ENCODE measurements around the gene MACROD2.
"Not testable (repeated sequence)": the region's sequence is repeated elsewhere in the genome, so short reads cannot be mapped to it uniquely, and the experiment has no call there.

The MACROD2 gene

DNA sequence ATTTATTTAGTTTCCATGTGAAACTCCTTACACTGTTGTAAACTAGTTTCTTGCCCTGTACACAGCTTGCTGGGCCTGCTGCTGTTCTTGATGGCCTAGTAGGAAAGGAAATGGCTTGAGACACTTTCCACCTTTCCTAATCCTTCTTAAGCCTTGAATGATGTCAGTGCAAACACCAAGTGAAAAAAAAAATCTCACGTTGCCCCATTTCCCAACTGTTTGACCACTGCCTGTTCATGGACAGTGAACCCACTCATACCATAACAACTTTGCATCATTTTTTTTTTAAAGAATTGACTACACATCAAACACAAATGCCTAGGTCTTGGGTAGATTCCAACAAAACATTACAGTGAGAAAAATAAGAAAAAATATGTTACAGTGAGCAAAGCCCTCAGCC, 995.7 kb downstream of the MACROD2 start:
- no peak for DNase-seq (ENCODE audit: low spot score)

DNA sequence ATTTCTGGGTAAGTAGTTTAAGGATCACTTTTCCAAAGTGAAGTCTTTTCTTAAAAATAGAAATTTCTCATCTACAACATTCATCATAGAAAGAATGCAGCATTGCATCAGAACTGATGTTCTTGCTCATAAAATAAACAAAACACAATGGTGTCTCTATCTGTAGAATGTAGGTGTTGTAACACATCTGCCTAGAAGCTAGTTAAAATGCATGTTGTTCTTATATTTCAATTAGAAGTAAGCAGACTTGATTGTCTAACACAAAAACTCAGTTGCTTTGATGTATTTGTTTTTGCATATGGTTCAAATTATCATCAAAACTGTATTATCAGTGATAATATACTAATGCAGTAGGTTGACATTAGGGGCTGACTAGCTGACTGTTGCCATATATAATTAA, 996.8 kb downstream of the MACROD2 start:
- DNase-seq (ENCODE audit: low spot score), result no peak

DNA sequence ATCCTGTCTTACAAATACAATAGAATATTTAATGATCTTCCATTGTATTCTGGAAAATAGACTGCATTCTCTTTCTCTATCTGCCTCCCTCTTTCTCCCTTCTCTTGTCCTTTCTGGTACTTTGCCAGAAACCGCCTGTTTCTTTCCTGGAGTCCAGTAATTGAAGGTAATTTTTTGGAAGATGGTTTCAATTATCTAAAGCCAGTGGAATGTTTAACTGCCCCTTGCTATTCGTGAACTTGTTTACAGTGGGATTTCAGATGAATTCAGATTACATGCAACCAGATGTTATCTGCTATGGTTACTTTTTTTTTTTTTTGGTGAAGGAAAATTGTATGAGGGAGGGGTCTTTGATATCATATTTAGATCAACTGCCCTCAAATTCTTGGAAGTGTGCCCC, 997.6 kb downstream of the MACROD2 start:
- no peak for DNase-seq (ENCODE audit: low spot score)

DNA sequence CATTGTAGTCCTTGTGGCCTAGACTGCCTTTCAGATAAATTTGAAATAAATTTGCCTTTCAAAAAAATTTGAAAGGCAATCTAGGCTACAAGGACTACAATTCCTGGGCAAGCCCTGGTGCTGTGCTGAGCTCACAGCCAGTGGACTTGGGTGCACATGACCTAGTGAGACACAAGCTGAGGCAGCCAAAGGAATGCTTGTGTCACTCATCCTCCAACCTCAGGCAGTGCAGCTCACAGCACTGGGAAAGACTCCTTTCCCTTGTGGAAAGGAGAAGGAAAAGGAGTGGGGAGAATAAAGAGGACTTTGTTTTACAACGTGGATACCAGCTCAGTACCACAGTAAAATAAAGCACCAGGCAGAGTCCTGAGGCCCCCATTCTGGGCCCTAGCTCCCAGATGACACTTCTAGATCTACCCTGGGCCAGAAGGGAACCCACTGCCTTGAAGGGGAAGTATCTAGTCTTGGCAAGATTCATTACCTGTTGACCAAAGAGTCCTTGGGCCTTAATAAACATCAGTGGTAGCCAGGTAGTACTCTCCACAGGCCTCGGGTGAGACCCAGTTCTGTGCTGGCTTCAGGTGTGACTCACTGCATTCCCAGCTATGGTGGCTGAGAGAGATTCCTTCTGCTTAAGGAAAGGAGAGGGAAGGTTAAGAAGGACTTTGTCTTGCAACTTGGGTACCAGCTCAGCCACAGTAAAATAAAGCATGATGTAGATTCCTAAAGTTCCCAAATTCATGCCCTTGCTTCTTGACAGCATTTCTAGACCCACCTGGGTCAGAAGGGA, 1001.8 kb downstream of the MACROD2 start:
- DNase-seq (ENCODE audit: low spot score), result no peak

DNA sequence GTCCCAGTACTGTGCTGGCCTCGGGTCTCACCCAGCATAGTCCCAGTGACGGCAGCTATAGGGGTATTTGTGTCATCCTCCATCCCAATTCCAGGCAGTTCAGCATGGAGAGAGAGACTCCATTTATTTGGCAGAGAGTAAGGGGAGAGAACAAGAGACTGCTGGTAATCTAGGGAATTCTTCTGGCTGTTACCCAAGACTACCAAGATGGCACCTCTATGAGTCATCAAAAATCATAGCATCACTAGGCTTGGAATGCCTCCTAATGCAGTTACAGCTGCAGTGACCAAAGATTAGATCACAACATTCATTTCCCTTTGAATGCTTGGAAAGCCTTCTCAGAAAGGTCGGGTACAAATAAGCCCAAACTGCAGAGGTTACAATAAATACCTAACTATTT, 1002.5 kb downstream of the MACROD2 start:
- no peak for DNase-seq (ENCODE audit: low spot score)

DNA sequence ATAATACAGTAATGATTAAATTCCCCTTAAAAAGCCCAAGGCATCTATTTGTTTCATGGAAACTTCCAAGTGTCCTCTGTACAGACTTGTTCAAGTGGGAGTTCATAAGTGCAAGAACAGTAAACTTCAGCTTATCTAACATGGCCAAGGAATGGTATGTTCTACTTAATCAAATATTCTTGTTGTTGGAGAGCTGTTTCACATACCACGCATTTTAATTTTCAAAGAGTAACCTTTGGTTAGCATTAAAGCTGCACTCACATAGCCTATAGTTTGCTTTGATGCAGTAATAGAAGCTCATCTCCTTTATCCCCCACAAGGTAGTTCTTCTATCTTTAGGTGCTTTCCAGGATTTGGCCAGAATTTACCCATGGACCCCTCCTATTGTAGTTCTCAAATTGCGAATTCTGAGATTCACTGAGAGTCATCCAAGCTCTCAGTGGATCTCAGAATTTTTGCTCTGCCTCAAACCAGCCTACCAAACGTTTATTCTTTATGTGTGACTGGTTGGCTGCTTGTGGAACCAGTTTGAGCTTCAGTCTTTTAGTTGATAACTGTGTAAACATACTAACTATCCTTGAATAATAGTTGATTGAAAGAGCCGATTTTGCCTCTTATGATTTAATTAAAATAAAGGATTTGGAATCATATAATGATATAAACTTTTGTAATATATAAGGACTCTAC, 1010.1 kb downstream of the MACROD2 start:
- no peak for DNase-seq (ENCODE audit: low spot score)

DNA sequence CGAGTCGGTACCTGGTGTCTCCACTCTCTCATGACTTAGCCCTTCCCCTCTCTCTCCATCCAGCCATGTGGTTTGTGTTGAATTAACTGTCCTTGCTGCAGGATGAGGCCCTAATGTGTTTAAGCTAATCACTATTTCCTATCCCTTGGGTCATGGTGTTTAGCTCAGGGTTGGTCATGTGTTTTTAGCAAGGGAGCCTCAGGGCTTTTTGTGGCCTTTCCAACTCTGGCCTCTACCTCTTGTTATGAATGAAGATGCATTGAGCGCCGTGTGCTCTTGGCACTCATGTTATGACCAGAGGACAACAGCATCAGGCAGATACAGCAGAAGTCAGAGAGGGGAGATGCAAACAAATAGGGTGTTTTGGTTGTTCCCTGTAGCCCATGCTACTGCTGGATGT, 1016.3 kb downstream of the MACROD2 start:
- DNase-seq (ENCODE audit: low spot score), result no peak

DNA sequence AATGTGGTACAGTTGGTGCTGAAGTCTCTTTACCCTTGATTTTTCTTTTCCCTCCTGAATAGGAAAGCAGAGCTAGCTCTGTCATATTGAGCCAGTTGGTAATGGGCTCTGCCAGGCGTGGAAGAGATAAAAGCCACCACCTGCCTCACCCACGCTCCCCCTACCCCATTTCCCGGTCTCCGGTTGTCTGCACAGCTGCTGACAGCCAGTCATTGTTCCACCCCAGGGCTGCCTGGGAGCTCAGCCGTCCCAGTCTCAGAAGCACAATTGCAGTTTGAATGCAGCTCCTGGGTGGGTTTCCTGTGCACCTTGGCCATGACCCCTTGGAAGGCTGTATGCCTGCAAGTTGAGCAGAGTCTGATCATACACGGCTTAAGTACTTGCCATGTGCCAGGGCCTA, 1017.2 kb downstream of the MACROD2 start:
- no peak for DNase-seq (ENCODE audit: low spot score)

DNA sequence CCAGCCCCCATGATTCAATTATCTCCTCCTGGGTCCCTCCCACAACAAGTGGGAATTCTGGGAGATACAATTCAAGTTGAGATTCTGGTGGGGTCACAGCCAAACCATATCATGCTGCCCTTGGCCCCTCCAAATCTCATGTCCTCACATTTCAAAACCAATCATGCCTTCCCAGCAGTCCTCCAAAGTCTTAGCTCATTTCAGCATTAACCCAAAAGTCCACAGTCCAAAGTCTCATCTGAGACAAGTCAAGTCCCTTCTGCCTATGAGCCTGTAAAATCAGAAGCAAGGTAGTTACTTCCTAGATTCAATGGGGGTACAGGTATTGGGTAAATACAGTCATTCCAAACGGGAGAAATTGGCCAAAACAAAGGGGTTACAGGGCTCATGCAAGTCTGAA, 1021.6 kb downstream of the MACROD2 start:
- DNase-seq (ENCODE audit: low spot score), result not testable (repeated sequence)

DNA sequence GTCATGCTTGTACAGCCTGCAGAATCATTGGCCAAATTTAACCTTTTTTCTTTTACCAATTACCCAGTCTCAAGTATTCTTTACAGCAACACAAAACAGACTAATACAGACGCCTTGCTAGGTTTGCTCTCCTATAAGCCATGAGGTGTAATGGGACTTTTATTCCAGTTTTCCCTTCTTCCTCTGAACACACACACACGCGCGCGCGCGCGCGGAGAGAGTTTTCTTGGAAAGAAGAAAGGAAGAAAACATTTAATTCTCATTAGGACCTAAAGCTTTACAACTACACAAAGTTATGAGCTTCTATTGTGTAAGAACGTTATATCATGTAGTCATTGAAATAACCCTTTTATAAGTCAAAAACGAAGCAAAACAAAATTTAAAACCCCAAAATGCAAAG, 1023.6 kb downstream of the MACROD2 start:
- no peak for DNase-seq (ENCODE audit: low spot score)

DNA sequence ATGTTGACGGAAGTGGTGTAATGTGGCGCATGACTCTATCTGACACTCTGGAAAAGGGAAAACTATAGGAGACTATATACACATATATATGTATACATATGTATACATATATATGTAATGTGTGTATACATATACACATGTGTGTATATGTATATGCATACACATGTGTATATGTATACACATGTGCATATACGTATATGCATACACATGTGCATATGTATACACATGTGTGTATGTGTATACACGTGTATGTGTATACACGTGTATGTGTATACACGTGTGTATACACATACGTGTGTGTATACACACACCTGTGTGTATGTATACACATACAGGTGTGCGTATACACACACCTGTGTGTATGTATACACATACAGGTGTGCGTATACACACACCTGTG, 1025.5 kb downstream of the MACROD2 start:
- DNase-seq (ENCODE audit: low spot score), result no peak

DNA sequence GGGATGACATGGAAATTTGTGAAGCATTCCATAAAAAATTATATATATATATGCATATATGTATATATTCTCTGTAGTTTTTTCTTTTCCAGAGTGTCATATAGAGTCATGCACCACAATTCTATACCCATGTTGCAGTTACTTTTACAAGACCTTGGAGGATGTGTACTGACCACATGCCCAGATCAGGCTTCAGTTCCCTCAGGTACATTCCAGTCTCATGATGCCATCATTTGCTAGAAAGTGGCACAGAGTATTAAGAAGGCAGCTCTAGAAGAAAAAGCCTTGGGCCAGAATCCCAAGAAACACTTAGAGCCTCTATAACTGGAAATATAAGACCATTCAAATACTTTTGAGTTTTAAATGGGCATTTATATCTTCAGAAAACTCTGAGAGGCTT, 1027.6 kb downstream of the MACROD2 start:
- DNase-seq (ENCODE audit: low spot score), result no peak

DNA sequence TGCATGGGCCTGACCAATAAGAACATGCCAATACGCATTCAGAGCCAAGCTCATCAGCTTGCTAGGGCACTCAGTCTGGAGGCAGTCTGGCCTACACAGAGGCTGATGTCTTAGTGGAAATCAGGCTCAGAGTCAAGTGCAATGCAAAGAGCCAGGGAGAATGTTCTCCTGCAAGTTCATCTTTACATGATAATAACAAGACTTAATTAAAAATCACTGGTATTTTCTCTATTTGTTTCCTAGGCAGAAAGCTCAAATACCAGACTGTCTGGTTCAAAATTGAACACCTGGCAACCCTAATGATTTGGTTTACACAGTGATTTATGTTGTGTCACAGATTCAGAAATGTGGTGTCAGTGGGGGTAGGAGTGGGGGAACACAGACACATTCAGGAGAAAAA, 1031.4 kb downstream of the MACROD2 start:
- DNase-seq (ENCODE audit: low spot score), result no peak

DNA sequence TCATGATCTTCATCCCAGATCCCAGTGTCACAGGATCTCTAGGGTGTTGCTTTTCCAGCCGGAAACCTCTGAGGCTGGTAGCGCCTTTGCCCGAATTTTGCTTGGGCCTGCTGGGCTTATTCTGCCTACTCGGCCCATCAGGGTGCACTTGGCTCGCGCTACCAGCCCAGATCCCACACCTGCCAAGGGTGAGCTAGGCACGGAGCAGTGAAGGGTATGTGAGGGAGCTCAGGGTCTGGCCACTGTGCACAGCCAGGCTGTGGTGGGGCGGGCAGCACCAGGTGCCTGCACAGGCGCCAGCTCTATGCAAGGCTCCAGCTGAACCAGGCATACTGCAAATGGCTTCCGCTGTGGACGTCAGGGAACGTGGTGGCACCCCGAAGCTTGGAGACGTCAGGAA, 1035.5 kb downstream of the MACROD2 start:
- no peak for DNase-seq (ENCODE audit: low spot score)

DNA sequence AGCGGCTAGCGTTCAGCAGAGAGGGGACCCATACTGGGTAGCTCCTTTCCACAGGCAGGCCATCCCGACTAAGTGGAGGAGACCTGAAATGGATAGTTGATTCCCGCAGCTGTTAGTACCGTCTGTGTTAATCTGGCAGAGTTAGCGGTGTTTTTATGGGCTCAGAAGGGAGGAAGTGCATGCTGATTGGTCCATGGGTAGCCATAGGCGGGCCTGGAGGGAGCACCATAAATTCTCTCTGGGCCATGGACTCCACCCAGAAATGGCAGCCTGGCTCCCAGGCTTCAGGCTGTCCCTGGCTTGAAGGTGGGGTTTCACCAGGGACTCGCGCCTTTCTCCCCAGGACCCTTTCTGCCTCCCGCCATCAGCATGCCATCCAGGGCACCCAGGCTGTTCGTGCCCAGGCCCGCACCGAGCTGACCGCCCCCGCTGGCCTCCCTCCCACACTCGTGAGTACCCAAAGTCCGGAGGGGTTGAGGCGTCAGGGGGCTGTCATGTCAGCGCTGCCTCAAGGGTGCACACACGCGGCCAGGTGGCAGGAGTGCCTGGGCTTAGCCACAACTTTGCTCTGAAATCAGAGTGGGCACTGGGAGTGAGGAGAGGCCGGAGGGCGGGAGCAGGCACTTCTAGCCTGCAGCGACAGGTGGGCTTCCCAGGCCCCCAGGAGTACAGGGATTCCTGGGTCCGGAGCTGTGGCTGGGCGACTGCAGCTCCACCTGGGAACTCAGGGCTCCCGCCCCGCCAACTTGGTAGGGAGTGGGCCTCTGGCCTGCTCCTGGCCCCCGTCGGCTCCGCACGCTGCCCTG, 1036.4 kb downstream of the MACROD2 start:
- no peak for DNase-seq (ENCODE audit: low spot score)

DNA sequence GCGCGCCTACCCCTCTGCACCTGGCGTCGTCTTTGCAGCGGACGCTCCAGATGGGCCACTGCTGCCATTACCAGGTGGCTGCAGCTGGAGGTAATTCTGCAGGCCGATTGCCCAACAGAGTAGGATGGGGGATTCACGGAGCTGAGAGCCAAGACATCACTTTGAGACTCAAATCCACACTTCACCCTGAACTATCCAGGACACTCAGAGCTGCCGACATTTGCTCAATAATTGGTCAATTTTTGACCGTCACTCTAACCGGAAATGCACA, 1037.0 kb downstream of the MACROD2 start:
- no peak for DNase-seq (ENCODE audit: low spot score)

DNA sequence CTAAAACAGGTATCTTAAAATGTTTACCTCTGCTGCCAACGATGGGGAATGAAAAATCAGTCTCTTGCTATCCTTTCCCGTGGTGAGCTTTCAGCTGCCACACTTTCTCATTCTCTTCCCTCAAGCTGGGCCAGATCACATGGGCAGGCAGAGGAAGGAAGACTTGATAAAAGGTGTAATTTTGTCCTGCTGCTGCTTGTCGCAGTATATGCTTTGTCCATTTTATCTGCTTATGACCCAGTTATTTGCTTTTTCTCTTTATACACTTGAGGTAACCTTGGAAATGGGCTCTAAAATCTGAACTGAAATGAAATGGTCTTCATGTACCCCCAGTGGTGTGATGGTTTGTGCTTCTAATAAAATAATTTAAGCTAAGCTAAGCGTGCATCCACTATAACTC, 1038.0 kb downstream of the MACROD2 start:
- no peak for DNase-seq (ENCODE audit: low spot score)

DNA sequence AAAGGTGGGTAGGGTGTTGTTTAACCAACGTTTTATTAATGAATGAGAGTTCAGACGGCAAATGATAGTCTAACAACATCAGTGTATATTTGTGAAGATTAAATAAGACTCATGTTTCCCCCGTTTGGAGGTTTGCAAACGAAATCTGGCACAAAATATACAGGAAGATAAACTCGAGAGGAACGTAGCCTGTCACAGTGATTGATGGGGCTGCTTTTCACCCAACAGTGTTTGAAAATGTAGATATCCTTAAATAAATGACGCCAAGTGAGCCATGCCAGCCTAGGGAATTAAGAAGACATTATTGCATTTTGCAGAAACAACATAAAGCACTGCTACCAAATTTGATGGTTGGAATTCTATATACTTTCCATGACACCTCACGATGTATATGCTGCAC, 1038.6 kb downstream of the MACROD2 start:
- no peak for DNase-seq (ENCODE audit: low spot score)

DNA sequence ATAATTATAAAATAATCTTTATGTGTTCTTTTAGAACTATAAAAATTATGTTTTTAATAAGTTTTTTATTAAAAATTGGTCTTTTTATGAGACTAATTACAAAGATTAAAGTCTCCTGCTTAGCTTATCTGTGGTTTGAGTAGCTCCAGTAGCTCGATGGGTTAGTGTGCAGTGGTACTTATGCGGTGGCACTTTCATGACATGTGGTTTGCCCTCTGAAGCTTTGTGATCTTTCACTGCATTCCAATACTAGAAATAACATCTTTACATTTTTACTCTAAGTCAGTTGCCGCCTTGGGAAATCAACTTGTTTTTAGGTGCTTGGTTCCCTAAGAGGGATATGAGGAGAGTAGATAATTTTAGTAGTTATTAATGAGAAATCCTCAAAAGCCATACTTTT, 1041.6 kb downstream of the MACROD2 start:
- DNase-seq (ENCODE audit: low spot score), result no peak

DNA sequence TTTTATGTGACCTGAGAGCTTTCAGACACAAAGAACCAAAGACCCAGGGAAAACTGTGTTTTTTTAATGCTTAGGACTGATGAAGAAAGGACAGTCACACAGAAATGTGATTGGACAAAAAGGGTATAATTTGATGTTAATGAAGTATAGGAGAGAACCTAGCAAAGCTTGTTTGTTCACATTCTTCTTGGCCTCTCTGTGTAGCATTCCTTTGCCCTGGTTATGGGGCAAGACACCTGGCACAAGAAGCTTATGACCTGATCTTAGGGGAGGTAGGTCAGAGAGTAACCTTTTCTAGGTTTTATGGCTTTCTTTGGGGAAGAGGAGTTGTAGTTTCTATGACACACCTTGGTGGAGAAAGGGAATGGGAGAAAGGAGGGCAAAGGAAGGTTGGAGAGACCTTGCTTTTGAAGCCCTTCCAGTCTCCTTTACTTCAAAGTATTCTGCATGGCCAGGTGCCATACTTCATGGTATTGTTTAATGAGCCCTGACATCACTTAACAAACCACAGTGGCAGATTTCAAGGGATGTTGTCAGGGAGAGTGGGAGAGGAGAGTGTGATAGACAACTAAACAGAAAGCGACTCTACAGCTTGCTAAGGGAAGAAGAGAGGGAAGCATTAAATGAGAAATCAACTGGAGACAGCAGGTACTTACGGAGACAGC, 1043.9 kb downstream of the MACROD2 start:
- DNase-seq (ENCODE audit: low spot score), result no peak

DNA sequence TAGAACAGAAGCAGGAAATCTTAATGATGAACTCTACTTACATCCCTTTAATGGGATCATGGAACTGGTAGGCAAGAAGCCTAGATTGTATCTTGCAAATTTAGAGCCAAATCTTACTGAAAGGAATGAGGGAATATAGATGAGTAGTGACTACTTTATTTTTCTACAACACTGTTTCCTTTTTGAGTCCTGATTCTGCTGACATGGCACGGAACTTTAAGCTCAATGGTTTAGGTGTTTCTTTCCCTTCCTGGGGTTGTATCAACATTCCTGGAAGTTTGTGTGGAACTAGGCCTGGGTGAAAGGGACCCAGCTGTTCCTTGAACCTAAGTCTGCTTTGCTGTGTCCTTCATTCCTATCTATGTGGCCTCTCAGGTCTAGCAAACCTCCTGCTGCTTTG, 1047.4 kb downstream of the MACROD2 start:
- DNase-seq (ENCODE audit: low spot score), result no peak

DNA sequence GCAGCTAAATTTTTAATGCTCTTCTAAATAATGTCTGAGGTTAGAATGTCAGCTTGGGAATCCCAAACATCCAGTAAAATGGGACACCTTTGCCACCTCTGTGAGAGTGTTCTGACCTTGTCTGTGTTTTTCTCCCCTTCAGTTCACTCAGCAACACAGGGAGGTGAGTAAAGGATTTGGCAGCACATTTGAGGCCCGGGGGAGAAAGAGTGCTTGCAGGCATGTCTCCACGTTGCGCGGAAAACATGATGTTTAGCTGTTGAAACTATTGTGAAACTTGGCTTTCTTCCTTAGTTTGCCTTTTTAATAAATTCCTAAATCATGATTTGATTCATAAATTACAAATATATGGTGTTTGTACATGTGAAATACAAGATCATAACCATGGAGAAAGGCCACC, 1049.9 kb downstream of the MACROD2 start:
- DNase-seq (ENCODE audit: low spot score), result no peak

DNA sequence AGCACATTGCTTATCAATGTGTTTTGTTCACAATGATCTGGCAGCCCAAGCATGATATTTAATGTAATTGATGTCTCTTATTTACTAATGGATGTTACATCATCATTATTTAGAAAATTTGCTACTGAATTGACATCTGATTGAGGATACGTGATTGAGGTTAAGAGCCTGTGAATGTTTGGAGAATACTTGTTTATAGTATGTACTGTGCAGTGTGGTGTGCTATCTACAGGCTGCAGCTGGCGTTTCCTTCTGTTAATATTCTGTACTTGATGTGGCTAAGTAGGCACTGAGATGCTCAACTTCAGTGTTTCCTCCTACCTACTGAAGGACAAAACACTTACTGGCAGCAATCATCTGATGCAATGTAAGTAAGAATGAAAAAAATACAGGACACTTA, 1051.7 kb downstream of the MACROD2 start:
- DNase-seq (ENCODE audit: low spot score), result no peak
